PC-9 (cell line): ENCODE measurements around the gene NPHP4. TPM values are rescaled to one million over a fixed set of nuclear protein-coding genes. Genes with fewer than 3 reads are reported as not detected.

Experiments used
- BruUV-seq: library from RNA; stranded (reverse); fragments of 400-500 nt; replicated peaks from 2 replicates; lab custom pipeline; 2021; lab: Mats Ljungman, UMichigan
- CTCF ChIA-PET: fragments of 300-600 bp; sonication (Branson Sonifier 250); formaldehyde crosslinking; loops from one replicate; lab custom pipeline; 2022; ENCODE audit warnings: antibody characterized with exemption; lab: Charles Lee
- POLR2A ChIA-PET: fragments of 300-600 bp; sonication (Branson Sonifier 250); formaldehyde crosslinking; loops from one replicate; lab custom pipeline; 2022; ENCODE audit warnings: antibody characterized with exemption; ENCODE audit not compliant: unreplicated experiment; lab: Charles Lee
- DNase-seq, 2 experiments: peaks; one replicate each; pipeline versions ENCODE4 v3.0.0 to v3.0.0-alpha.2; 2015 to 2022; ENCODE audit warnings: mixed read lengths in 1 of 2
- H2AFZ ChIP-seq: fragments of 200-600 bp; sonication (generic); 2 replicates; pipeline ENCODE4 v1.8.1; 2017; ENCODE audit warnings: antibody characterized with exemption
- H3F3A ChIP-seq: fragments of 200-600 bp; sonication (generic); 2 replicates; pipeline ENCODE4 v1.8.1; 2017; ENCODE audit warnings: antibody characterized with exemption, mild to moderate bottlenecking, low read depth; ENCODE audit not compliant: insufficient read depth
- H3K27ac ChIP-seq: fragments of 200-600 bp; sonication (generic); 2 replicates; pipeline ENCODE4 v1.6.1; 2016; ENCODE audit warnings: mixed run types
- H3K27me3 ChIP-seq: fragments of 200-600 bp; sonication (generic); 2 replicates; pipeline ENCODE4 v1.6.1; 2016; ENCODE audit warnings: low read depth, mixed run types; ENCODE audit not compliant: insufficient read depth
- H3K36me3 ChIP-seq: fragments of 200-600 bp; sonication (generic); 2 replicates; pipeline ENCODE4 v1.6.1; 2016; ENCODE audit warnings: low read depth, mixed run types
- H3K4me1 ChIP-seq: fragments of 200-600 bp; sonication (generic); replicated peaks from 2 replicates; pipeline ENCODE4 v1.6.1; 2016; ENCODE audit warnings: mixed run types; ENCODE audit not compliant: insufficient read depth
- H3K4me2 ChIP-seq: fragments of 200-600 bp; sonication (generic); 2 replicates; pipeline ENCODE4 v1.6.1; 2017; ENCODE audit warnings: mixed run types
- H3K4me3 ChIP-seq: fragments of 200-600 bp; sonication (generic); 2 replicates; pipeline ENCODE4 v1.6.1; 2016; ENCODE audit warnings: mixed run types
- H3K79me2 ChIP-seq: fragments of 200-600 bp; sonication (generic); 2 replicates; pipeline ENCODE4 v1.6.1; 2017; ENCODE audit warnings: low read depth, mixed run types
- H3K9me2 ChIP-seq: fragments of 200-600 bp; sonication (generic); 2 replicates; pipeline ENCODE4 v1.8.1; 2017; ENCODE audit warnings: mild to moderate bottlenecking; ENCODE audit not compliant: insufficient read depth
- H3K9me3 ChIP-seq: fragments of 200-600 bp; sonication (generic); 2 replicates; pipeline ENCODE4 v1.8.1; 2016; ENCODE audit warnings: low read depth; ENCODE audit not compliant: insufficient read depth
- H4K20me1 ChIP-seq: fragments of 200-600 bp; sonication (generic); 2 replicates; pipeline ENCODE4 v1.8.1; 2017; ENCODE audit not compliant: insufficient read depth
- EZH2 ChIP-seq: fragments of 200-600 bp; sonication (generic); IDR thresholded peaks from 2 replicates; pipeline ENCODE4 v1.8.0; 2017; ENCODE audit warnings: antibody characterized with exemption, low read depth
- intact Hi-C: fragments of 100-400 bp; cut with micrococcal nuclease; formaldehyde crosslinking; loops from one replicate; pipeline ENCODE4 v1.10.0; 2022; ENCODE audit not compliant: unreplicated experiment
- total RNA-seq: library from RNA; stranded (reverse); gene quantifications from 2 replicates; pipeline ENCODE4 v1.2.3, GENCODE V29; 2021
- TF ChIP-seq, protein P1 (sequence below): fragments of 200-600 bp; sonication (generic); conservative IDR thresholded peaks from 2 replicates; pipeline ENCODE4 v1.6.1; 2017; ENCODE audit warnings: mixed run types, antibody characterized with exemption, mild to moderate bottlenecking, moderate library complexity

Gene NPHP4
- total RNA-seq, 1 experiment from 2014 or later = 17.9 TPM

GRCh38 chr1:5943343-5944124 is 48.7 kb downstream of the NPHP4 start:
- Histone ChIP-seq H3K4me2 (no peak overlapping the region), H3K79me2 (no peaks in the 10 kb centered on the region), H3K27me3 (no peaks in the 10 kb centered on the region), H3K27ac (no peak overlapping the region), H3K36me3 (no peaks in the 10 kb centered on the region), H4K20me1 (no peaks in the 10 kb centered on the region), H3K4me1 (no peaks in the 10 kb centered on the region), H3F3A (no peaks in the 10 kb centered on the region), H3K9me3 (no peaks in the 10 kb centered on the region), H3K4me3 (no peak overlapping the region), H2AFZ (no peak overlapping the region), H3K9me2 (no peaks in the 10 kb centered on the region)
- intact Hi-C loops = no loop called here
- ChIA-PET CTCF (no interaction called here), POLR2A (no interaction called here)
- BruUV-seq = no TSS peak
- no peak for DNase-seq
- no peak for TF ChIP-seq EZH2

DNA sequence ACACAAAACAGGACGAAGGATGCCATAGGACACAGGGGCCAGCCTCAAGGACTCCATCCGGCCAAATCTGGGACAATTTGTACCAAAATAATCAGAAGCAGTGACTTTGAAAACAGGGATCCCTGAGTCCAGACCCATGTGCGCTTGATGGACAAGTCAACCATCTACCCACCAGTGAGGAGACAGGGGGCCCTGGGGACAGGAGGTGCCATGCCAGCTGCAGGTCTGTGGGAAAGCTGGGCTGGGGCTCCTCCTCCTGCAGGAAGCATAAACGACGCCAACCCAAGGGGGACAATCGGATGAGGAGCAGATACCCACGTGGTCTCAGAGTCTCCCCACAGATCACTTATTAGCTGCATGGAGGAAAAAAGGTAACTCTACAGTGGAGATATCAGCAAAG is 50.6 kb downstream of the NPHP4 start:
- no peaks in the 10 kb centered on the region for H3K9me3 ChIP-seq
- H4K20me1 ChIP-seq = no peaks in the 10 kb centered on the region
- H3K4me3 ChIP-seq = no peak overlapping the region
- no peaks in the 10 kb centered on the region for H3K27me3 ChIP-seq
- H3K79me2 ChIP-seq = no peaks in the 10 kb centered on the region
- H2AFZ ChIP-seq = no peak overlapping the region
- no peaks in the 10 kb centered on the region for H3F3A ChIP-seq
- intact Hi-C loops = no loop called here
- DNase-seq = no peak
- H3K4me1 ChIP-seq = no peaks in the 10 kb centered on the region
- TF ChIP-seq EZH2 = no peak
- TF ChIP-seq, protein P1, sequence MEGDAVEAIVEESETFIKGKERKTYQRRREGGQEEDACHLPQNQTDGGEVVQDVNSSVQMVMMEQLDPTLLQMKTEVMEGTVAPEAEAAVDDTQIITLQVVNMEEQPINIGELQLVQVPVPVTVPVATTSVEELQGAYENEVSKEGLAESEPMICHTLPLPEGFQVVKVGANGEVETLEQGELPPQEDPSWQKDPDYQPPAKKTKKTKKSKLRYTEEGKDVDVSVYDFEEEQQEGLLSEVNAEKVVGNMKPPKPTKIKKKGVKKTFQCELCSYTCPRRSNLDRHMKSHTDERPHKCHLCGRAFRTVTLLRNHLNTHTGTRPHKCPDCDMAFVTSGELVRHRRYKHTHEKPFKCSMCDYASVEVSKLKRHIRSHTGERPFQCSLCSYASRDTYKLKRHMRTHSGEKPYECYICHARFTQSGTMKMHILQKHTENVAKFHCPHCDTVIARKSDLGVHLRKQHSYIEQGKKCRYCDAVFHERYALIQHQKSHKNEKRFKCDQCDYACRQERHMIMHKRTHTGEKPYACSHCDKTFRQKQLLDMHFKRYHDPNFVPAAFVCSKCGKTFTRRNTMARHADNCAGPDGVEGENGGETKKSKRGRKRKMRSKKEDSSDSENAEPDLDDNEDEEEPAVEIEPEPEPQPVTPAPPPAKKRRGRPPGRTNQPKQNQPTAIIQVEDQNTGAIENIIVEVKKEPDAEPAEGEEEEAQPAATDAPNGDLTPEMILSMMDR = no peak
- H3K9me2 ChIP-seq = no peaks in the 10 kb centered on the region
- no peak overlapping the region for H3K27ac ChIP-seq
- no peaks in the 10 kb centered on the region for H3K36me3 ChIP-seq
- POLR2A ChIA-PET = no interaction called here
- CTCF ChIA-PET = no interaction called here
- no peak overlapping the region for H3K4me2 ChIP-seq
- no TSS peak for BruUV-seq

- Histone ChIP-seq H3K36me3 (no peaks in the 10 kb centered on the region), H3K27me3 (no peaks in the 10 kb centered on the region), H2AFZ (no peak overlapping the region), H3K4me1 (no peaks in the 10 kb centered on the region), H3K4me3 (no peak overlapping the region), H3K27ac (no peak overlapping the region), H4K20me1 (no peaks in the 10 kb centered on the region), H3F3A (no peaks in the 10 kb centered on the region), H3K9me3 (no peaks in the 10 kb centered on the region), H3K9me2 (no peaks in the 10 kb centered on the region), H3K79me2 (no peaks in the 10 kb centered on the region), H3K4me2 (no peak overlapping the region)
- ChIA-PET CTCF (interaction anchor here (0.6 kb wide), 1 partner anchor 94 kb away, joined by 3 read pairs; no protein-coding TSS in a partner anchor), POLR2A (no interaction called here)
- intact Hi-C loops = no loop called here
- no TSS peak for BruUV-seq
- no peak for DNase-seq
- TF ChIP-seq, protein P1 = no peak
- no peak for TF ChIP-seq EZH2
Observed at GRCh38 chr1:5940723-5941407, 51.4 kb downstream of the NPHP4 start.
